LoVo (cell line): Measurements from ENCODE around the gene MIPOL1.
"Not testable (repeated sequence)": the region's sequence is repeated elsewhere in the genome, so short reads cannot be mapped to it uniquely, and the experiment has no call there.

Experiments used
- DNase-seq: peaks from one replicate; pipeline ENCODE4 v3.0.0-alpha.2; 2016; ENCODE audit warnings: low spot score

MIPOL1 gene

DNA sequence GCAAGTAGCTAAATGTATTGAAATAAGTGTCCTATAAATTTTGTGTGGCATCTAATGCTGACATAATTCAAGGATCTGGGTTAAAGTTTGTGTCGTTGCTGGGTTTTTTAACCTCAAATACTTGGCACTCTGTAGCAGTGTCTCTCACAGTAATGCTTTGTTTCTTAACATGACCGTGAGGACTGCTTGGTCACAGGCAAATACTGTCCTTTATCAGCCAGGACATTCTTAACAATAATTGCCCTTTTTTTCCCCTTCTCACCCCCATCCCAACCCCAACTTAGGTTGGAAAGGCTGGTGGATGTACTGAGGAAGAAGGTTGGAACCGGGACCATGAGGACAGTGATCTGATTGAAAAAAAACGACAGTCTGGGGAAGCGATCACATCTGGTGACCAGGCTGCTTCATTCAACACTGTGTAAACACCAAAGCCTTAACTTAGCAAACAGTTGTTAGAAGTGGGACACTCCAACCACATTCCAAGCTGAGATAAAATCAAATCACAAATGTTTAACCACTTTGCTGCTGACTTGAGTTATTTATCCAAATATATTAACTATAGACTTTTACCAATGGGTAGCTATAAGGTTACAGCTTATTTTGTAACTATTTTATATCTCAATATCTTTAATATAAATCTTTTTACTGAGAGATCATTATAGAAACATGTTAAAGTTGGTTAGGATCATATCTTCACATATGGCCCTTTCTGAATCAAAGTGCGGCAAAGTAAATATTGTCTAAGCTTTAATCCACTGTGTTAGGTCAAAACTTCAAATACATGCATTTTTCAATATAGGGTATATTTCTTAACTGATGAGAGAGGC is 349.1 kb downstream of the MIPOL1 start:
- DNase-seq: peak; percentile 49

DNA sequence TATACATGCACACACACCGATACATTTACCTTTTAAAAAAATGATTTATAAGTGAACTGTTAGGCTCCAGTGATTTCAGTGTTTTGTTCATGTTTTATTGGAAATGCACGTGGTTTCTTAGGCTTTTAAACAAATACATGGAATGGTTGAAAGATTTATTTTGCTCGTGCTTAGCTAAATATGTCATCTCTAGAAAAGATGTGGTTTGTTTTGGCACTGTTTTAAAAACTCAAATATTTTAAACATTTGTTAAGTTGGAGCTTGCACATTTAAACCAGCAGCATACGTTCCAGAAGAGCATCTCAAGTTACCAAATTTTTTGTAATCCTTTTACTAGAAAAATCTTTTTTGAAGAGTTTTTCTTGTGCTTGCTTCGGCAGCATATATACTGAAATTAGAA is 352.8 kb downstream of the MIPOL1 start:
- no peak for DNase-seq

DNA sequence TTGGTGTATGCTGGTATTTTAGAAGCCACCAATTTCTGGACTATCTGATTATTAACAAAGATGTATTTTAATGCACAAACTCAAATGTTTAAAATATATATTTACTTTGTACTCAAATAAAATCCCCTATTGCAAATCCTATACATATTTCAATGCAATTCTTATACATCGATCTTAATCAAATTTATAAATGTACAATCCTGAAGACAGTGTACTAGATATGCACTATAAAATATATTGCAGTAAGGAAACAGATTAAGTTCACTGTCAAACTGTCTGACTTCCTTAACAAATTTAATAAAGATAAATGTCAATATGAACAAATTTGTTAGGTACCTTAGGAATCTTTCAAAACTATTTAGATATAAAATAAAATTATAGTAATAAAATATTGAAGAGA is 353.4 kb downstream of the MIPOL1 start:
- DNase-seq: no peak

DNA sequence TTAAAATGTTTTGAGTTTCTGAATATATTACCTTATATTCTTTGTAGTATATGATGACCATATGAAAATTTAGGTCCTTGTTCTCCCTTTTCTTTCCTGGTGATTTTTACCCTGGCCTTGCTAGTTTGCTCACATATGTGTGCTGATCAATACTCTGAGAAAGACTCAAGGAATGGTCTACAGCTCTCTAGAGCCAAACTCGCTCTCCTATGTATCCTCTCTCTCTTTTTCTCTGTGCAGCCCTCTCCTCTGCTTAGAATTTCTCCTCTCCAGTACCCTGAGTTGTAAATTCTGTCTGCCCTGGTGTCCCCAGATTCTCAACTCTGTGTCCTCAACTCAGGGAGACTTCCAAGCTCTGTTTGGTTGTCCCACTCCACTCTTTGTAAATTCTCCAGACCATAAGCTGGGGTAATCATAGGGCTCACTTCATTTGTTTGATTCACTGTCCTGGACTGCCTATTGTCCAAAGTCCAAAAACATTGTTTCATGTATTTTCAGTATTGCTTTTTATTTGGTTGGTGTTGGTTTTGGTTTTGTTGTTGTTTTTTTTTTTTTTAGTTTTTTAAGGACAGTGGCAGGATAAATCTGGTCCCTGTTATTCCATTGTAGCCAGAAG is 356.3 kb downstream of the MIPOL1 start:
- DNase-seq: no peak

DNA sequence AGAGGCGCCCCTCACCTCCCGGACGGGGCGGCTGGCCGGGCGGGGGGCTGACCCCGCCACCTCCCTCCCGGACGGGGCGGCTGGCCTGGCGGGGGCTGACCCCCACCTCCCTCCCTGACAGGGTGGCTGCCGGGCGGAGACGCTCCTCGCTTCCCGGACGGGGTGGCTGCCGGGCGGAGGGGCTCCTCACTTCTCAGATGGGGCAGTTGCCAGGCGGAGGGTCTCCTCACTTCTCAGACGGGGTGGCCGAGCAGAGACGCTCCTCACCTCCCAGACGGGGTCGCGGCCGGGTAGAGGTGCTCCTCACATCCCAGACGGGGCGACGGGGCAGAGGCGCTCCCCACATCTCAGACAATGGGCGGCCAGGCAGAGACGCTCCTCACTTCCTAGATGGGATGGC is 357.9 kb downstream of the MIPOL1 start:
- DNase-seq: not testable (repeated sequence)

DNA sequence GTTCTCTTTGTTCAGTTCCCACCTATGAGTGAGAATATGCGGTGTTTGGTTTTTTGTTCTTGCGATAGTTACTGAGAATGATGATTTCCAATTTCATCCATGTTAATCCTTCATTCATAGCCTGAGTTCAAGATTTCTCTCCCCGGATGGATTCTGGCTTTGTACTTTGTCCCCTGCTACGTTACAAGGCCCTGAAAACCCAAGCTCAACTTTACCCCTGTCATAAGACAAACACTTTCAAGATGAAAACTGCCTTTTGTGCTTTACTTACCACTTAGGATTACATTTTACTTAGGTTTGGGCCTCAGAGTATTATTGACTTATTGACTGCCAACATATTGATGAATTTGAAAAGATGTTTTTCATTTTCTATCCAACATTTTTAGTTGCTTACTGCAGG is 361.0 kb downstream of the MIPOL1 start:
- no peak for DNase-seq

DNA sequence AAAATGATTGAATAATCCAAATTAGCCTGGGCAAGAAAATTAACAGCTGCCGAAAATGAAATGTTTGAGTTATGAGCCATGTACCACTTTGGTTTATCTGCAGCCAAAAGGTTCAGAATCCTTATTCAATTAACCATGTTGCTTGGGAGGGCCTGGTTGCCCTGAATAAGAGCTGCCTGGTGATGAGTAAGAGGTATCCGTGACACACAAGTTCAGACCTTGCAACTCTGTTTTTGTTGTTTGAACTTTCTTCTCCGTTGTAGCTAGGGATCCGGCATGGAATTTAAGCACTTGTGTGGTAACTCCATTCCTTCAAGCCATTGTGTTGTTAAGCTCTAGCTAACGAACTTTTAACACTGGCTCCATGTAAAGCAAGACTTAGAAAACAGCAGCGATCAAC is 361.6 kb downstream of the MIPOL1 start:
- no peak for DNase-seq

DNA sequence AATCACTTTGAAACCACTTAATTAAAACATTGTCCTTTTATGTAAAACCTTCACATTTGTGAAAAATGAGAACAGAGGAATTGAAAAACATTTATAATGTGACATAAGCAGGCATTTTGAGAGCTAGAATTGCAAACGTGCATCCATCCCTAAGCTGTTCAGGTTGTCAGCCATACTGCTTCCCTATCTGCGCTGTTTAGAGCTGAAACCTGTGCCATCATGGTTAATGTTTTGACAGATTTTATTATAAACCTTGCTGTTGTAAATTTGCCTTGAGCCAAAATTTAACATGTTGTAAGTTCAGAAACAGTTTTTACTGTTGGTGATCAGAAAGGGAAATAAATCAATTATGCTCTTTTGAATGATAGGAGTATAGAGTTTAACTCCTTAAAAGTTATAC is 365.5 kb downstream of the MIPOL1 start:
- DNase-seq: no peak

DNA sequence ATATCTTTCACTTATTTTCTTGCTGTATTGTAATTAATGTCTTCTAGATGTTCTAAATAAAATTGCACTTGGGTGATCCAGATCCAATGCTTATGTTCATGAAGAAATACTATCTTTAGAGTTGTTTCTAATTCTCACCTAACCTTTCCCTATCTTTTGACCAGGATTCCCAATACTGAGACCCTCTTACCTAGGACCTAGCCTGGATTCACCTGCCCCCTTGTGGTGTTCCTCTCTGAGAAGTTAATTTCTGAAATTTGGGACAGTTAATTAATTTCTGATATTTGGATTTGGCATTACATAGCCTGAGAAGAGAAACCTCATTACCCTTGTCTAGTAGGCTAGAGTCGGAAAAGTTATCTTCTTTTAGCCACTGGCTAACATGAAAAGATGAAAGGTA is 367.8 kb downstream of the MIPOL1 start:
- DNase-seq: no peak

DNA sequence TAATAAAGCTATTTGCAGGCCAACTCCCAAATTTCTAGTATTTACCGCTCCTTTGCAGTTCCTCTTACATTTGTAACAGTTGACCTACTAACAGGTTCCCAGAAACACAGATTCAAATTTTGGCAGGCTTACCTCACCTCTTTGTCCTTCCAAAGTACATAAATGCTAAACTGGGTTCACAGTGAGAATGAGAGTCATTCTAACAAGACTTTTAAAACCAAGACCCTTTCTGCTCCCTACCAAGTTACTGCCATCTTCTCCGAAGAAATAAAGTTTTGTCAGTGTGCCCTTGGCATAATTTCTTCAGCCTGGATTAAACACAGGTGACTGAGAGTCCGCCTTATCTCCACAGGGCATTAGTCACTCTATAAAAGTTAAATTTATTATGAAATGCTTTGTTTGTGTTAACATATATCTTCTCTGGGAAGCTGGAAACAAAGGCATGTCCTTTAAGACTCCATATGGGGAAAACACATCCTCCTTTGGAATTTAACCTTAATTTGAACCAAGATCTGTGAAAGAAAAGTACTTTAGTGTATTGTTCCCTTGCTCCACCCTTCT is 369.2 kb downstream of the MIPOL1 start:
- peak; percentile 84 for DNase-seq

DNA sequence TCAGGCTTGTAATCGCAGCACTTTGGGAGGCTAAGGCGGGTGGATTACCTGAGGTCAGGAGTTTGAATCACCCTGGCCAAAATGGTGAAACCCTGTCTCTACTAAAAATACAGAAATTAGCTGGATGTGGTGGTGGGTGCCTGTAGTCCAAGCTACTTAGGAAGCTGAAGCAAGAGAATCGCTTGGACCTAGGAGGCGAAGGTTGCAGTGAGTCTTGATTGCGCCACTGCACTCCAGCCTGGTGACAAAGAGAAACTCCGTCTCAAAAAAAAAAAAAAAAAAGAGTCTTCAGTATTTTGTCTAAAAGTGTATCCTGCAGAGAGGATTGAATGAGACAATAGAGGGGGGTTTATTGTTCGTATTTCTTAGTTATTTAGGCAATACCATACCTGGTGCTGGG is 372.0 kb downstream of the MIPOL1 start:
- DNase-seq: no peak

DNA sequence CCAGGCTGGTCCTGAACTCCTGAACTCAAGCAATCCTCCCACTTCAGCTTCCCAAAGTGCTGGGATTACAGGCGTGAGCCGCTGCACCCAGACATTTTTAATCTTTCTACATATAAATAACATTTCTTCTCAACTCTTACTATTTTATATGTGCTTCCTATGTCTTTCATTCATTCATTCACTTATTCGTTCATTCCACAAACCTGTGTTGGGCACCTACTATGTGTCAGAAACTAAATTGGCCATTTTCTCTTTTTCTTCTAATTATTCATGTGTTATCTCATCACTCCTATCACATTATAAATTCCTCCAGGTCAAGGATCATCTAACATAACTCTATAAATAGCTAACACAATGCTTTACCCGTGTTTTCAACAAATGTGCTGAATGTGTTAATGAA is 373.7 kb downstream of the MIPOL1 start:
- DNase-seq: no peak

DNA sequence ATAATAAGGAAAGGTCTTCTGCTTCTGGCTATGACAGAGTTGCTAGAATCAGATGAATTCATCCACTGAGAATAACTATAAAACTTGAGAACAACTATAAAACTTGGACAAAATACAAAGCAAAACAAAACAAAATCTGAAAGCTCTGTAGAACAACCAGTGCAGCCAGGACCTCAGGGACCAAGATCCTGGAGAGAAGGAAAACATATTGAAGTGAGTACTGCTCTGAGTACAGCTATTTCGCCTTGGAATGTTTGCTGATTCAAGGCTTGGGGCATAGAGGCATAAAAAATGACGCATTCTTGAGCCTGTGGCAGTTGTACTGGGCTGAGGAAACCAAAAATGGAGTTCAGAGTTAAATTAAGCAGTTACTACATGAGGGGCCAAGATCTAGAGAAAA is 375.6 kb downstream of the MIPOL1 start:
- no peak for DNase-seq

DNA sequence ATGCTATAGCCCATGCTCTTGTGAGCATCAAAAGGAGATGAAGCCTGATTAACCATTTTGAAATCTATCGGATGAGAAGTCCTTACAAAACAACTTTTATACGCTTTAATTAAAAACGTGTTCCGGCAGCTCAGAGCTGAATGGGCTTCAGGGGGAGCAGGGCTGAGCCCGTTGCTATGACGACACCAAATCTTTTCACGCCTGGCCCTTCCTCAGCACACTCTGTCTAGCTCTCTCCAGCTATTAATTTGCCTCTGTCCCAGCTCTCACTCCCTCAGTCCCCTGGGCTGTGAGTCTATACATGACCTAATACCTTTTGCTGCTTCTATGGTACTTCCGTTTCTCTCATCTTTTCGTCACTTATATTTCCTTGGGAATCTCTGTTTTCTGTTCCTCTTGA is 381.5 kb downstream of the MIPOL1 start:
- DNase-seq: no peak

DNA sequence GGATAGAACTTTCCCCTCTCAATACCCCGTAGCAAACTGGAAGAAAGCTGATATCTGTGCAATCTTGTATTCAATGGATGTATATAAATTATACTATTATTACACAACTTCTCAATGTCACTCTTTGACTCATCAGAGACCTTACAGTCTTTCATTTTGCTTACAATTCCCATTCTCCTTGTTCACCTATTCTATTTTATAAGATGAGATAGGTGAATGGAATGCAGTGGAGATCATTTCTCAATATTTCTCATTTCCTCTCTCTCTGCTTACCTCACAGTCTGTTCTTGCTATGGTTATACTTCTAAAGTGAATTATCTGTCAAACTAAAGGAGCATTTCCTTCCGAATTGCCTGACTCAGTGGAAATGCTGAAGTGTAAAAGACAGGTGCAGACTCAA is 382.4 kb downstream of the MIPOL1 start:
- DNase-seq: no peak

DNA sequence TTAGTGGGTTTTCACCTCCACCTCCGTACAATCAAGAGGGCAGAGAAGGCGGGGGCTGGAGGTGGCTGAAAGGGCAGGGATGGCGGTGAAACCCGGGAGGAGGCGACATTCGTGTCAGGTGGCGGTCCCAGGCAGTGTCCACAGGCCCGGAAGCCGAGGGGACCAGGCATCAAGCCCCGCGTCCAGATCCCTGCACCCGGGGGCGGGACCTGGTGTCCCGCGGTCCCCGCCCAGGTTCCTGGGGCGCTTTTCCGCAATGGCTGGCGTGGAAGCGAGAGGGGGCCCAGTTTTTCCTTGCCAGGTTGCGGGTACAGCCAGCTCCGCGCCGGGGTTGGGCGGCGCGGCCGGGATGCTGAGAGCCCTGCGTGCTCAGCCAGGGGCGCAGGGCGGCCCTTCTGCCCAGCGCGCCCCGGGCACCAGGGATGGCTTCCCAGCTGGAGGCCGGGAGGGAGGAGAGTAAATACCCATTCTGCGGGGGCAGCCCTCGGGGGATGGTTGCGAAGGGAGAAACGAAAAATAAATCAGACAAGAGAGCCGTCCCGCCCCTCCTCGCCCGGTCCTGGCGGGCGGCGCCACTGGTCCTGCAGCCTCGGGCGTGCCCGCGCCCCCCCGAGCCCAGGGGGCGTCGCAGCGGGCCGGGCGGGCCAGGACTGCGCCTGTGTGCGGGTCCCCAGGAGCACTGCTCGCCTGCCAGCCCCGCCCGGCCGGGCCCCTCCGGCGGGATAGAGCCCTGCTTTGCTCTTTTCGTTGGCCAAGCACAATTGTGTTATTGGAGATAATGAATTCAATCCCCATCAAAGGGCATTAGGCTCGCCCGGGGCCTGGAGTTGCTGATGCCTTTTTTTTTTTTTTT is 385.8 kb downstream of the MIPOL1 start:
- DNase-seq: peak; percentile 51

DNA sequence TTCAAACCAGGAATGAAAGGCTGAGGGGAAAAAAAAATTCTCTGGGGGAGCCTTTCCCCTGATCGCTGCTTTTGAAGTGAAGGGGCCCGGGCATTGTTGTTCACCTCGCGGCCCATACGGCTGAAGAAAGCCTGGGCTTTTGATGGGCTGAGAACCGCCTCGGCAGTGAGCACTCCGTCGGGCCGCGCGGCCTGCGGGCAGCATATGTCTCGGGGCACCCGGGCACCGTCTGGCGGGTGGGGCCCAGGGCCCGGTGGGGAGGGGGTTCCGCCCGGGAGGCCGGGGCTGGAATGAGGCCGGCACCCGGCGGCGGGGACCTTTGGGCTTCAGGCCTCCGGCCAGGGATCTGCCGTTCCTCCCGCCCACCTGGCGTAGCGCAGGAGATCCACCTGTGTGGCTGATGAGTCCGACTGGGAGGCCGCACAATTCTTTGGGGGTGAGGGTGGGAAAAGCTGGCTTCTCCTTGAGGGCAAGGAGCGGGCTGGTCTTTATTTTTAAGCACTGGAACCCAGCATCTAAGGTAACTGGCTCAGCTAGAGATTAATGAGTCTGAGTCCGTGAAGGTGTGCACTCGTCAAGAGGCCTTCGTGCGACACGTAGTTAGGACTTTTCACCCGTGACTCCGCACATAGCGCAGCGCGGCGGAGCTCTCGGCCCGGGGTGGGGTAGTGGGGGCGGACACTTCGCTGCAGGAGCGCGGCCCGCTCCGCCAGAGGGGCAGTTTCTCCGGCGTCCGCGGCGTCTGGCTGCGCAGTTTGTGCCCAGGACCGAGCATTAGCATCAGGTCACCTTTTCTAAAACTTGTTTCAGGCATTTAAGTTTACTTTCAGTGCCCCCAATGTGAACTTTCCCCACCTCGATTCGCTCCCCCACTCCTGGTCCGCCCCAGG is 386.7 kb downstream of the MIPOL1 start:
- no peak for DNase-seq

DNA sequence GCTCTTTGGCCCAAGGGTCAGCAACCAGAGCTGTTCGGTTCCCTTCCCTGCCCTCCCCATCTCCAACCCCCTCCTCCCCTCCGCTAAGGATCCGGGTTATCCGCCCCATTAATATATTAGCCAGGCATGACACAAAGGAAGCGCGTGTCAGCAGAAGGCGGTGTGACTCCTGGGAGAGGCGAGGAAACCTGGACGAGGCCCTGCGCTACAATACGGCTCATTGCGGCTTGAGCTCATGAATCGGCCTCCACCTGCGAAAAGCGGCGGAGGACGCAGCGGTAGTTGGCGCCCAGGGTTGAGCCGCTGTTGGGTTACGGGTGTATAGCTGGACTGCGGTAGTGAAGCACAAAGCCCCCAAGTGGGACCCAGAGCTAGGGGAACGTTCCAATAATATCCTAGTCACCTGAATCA is 387.4 kb downstream of the MIPOL1 start:
- peak; percentile 36 for DNase-seq

DNA sequence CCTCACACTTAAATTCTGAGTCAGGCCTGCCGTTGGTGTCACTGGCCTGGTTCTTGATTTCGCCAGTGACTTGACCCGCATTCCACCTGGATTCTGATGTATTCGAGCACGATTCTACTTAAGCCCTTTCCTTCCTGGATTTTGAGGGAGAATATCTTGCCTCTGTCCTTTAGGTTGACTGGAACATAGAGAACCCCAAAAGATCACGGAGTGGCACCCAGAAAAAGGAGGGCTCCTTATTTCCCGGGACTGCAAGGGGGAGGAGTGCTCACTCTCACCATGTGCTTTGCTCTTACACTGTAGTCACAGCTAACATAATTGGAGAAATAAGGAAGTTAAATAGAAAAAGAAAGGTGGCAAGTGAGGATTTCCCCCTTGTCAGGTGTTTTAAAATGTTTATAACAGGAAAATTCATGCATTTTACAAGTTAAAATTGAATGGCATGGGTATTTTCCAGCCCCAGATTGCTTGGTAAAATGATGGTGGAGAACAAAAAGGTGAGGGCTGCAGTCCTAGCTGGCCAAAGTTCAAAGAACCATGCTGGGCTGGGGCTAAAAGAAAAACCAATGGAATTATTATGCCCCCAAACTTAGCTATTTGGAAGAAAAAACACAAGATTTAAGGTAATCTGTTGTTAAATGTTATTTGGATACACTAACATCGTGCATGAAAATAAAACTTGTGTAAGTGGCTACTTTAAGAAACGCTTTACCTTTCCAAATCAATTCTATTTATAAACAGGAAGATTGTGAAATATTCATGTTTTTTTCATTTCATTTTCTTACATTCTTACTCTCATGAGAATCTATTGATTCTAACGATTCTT is 388.4 kb downstream of the MIPOL1 start:
- DNase-seq: no peak

DNA sequence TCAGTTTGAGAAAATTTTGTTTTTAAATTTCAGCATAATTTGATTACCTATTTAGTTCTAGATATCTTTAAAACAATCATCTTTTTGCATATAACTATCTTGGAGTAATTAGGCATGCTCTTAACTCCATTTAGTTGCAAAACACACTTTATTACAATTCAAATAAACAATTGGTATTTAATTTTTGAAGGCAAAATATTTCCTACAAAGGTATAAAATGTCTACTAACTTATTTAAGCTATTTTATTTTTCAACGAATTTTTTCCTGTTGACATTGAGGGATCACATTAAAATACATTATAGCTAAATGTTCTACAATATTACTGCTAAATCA is 389.0 kb downstream of the MIPOL1 start:
- DNase-seq: no peak
